GM12878 (cell line): ENCODE measurements around the gene KHDC1. TPM values are rescaled to one million over a fixed set of nuclear protein-coding genes. Genes with fewer than 3 reads are reported as not detected.
A peak's percentile ranks its signal among the peaks of the same experiment; 100 is the strongest.

Experiments used
- BCL11A ChIP-seq: IDR thresholded peaks from 2 replicates; pipeline ENCODE4 v1.6.1; 2011; ENCODE audit warnings: low read depth, low read length
- CBX3 ChIP-seq: fragments of 200-600 bp; sonication (generic); IDR thresholded peaks from 2 replicates; pipeline ENCODE4 v1.6.1; 2016; ENCODE audit warnings: low read depth, borderline replicate concordance
- ESRRA ChIP-seq: IDR thresholded peaks from 2 replicates; pipeline ENCODE4 v1.6.1; 2012; ENCODE audit warnings: mild to moderate bottlenecking, low read length, improper control_type of control experiment
- FOXK2 ChIP-seq: fragments of 450-650 bp; IDR thresholded peaks from 2 replicates; pipeline ENCODE4 v1.6.1; 2017; ENCODE audit warnings: mild to moderate bottlenecking, moderate library complexity
- HDAC6 ChIP-seq: fragments of 200-600 bp; sonication (generic); IDR thresholded peaks from one replicate; pipeline ENCODE4 v1.8.0; 2017; ENCODE audit warnings: antibody characterized with exemption; ENCODE audit not compliant: unreplicated experiment
- KAT2A ChIP-seq: conservative IDR thresholded peaks from 2 replicates; pipeline ENCODE4 v1.6.1; 2011; ENCODE audit warnings: low read depth, low read length; ENCODE audit not compliant: control insufficient read depth
- MYC ChIP-seq: IDR thresholded peaks from 2 replicates; pipeline ENCODE4 v1.6.1; 2011; ENCODE audit warnings: mild to moderate bottlenecking, low read length, moderate library complexity, inconsistent platforms; ENCODE audit not compliant: insufficient read depth, insufficient replicate concordance, insufficient read length, severe bottlenecking
- NBN ChIP-seq: fragments of 450-650 bp; IDR thresholded peaks from 2 replicates; pipeline ENCODE4 v1.6.1; 2016
- NFYA ChIP-seq: IDR thresholded peaks from 2 replicates; pipeline ENCODE4 v1.6.1; 2011; ENCODE audit warnings: low read depth, mild to moderate bottlenecking, low read length, improper control_type of control experiment, borderline replicate concordance
- POLR2AphosphoS5 ChIP-seq: IDR thresholded peaks from 2 replicates; pipeline ENCODE4 v1.6.1; 2011; ENCODE audit warnings: mild to moderate bottlenecking, low read length, inconsistent platforms
- SIN3A ChIP-seq: IDR thresholded peaks from 2 replicates; pipeline ENCODE4 v1.6.1; 2012; ENCODE audit warnings: low read depth, low read length, improper control_type of control experiment
- SIX5 ChIP-seq: IDR thresholded peaks from 2 replicates; pipeline ENCODE4 v1.6.1; 2011; ENCODE audit warnings: mild to moderate bottlenecking, low read depth, low read length, moderate library complexity; ENCODE audit not compliant: severe bottlenecking
- SMAD1 ChIP-seq: fragments of 450-650 bp; IDR thresholded peaks from 2 replicates; pipeline ENCODE4 v1.6.1; 2018; ENCODE audit warnings: mild to moderate bottlenecking, low read depth; ENCODE audit not compliant: partially characterized antibody
- SUPT20H ChIP-seq: IDR thresholded peaks from 2 replicates; pipeline ENCODE4 v1.6.1; 2011; ENCODE audit warnings: low read depth, mild to moderate bottlenecking, low read length, moderate library complexity, borderline replicate concordance; ENCODE audit not compliant: control insufficient read depth
- SUZ12 ChIP-seq: fragments of 200-600 bp; sonication (generic); IDR thresholded peaks from one replicate; pipeline ENCODE4 v1.6.1; 2018; ENCODE audit warnings: antibody characterized with exemption, mild to moderate bottlenecking; ENCODE audit not compliant: unreplicated experiment
- ZZZ3 ChIP-seq: IDR thresholded peaks from 2 replicates; pipeline ENCODE4 v1.6.1; 2011; ENCODE audit warnings: low read depth; ENCODE audit not compliant: control insufficient read depth, insufficient read length
- polyA plus RNA-seq, 11 experiments: library from polyadenylated mRNA; depleted of rRNA in 4 of 11; unstranded in 6 of 11; stranded (reverse) in 5 of 11; fragments of >200 nt; fragmentation: Nextera tagmentation in 4 of 11; fragmentation: Illumina TruSeq in 1 of 11; extraction: Ambion mirVana in 4 of 11; extraction: Trizol in 1 of 11; gene quantifications; 1 replicate in 1 of 11; 2 replicates in 10 of 11; pipeline versions ENCODE4 v1.2.1 to v1.2.3, GENCODE V29; 2011 to 2016; ENCODE audit warnings: inconsistent platforms in 2 of 11, missing spikeins in 2 of 11, low read depth in 1 of 11
- total RNA-seq, 4 experiments: library from RNA; depleted of rRNA in 3 of 4; stranded (reverse); fragments of >200 nt in 3 of 4; fragmentation: Illumina TruSeq in 1 of 4; extraction: Trizol in 1 of 4; gene quantifications; 2 replicates each; pipeline versions ENCODE4 v1.2.1 to v1.2.3, GENCODE V29; 2013 to 2021
- TF ChIP-seq, protein P1 (sequence below): IDR thresholded peaks from 2 replicates; pipeline ENCODE4 v1.6.1; 2012; ENCODE audit warnings: low read depth, low read length, improper control_type of control experiment
- TF ChIP-seq, protein P2 (sequence below): fragments of 450-650 bp; IDR thresholded peaks from 2 replicates; pipeline ENCODE4 v1.6.1; 2018; ENCODE audit warnings: borderline replicate concordance, mild to moderate bottlenecking; ENCODE audit not compliant: partially characterized antibody
- TF ChIP-seq, protein P3 (sequence below): IDR thresholded peaks from 2 replicates; pipeline ENCODE4 v1.6.1; 2012; ENCODE audit warnings: low read length, inconsistent platforms
- TF ChIP-seq, protein P4 (sequence below): fragments of 150-350 bp; IDR thresholded peaks from 2 replicates; pipeline ENCODE4 v1.6.1; 2016; ENCODE audit warnings: low read depth, low read length

KHDC1 gene
- total and polyA plus RNA-seq, 10 of the 15 experiments (the other 5 are each of a cell fraction or from before 2014, with no cell fraction given) = 3.3 to 8.7 (median 6.3) TPM

DNA sequence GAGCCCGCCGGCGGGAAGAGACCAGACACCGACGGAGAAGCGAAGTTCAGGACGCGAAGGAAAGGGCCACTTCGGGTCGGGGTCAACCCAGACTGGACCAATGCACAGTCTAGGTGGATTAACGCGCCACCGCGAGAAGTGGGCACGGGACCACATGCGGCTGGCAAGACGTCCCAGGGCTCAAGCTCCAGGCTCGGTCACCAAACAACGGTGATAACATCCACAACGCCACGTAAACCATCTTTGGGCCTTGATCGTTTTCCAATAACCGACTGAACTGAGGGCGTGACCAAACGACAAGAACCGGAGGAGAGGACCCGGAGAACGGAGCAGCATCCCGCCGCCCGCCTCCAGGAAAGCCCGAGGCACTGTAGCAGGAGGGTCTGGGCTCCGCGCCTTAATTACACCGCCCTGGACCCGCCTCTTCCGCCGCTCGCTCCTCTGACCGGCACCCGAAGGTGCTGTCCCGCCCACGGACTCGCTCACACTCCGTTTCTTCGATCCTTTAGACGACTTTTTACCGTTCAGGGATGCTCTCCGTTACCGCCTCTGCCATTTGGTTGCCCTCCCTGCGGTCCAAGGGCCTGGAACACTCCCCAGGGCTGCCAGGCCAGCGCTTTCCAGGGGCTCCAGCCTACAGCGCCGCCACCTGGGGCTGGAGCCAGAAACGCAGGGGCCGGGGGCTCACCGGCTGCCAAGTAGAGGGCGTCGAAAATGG, 46.9 kb upstream of the KHDC1 start (continued):
- TF ChIP-seq NFYA (no peak), HDAC6 (no peak), SMAD1 (no peak), MYC (no peak), KAT2A (no peak), FOXK2 (no peak), POLR2AphosphoS5 (peak; percentile 68), NBN (0 out of 2 replicates have a peak, but pooled peaks have one; percentile 33), SIN3A (no peak), CBX3 (no peak), BCL11A (0 out of 2 replicates have a peak, but pooled peaks have one; percentile 4), SIX5 (no peak), SUPT20H (no peak), ZZZ3 (no peak), SUZ12 (no peak), ESRRA (no peak)
- TF ChIP-seq, protein P1, sequence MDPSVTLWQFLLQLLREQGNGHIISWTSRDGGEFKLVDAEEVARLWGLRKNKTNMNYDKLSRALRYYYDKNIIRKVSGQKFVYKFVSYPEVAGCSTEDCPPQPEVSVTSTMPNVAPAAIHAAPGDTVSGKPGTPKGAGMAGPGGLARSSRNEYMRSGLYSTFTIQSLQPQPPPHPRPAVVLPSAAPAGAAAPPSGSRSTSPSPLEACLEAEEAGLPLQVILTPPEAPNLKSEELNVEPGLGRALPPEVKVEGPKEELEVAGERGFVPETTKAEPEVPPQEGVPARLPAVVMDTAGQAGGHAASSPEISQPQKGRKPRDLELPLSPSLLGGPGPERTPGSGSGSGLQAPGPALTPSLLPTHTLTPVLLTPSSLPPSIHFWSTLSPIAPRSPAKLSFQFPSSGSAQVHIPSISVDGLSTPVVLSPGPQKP = no peak
- TF ChIP-seq, protein P2, sequence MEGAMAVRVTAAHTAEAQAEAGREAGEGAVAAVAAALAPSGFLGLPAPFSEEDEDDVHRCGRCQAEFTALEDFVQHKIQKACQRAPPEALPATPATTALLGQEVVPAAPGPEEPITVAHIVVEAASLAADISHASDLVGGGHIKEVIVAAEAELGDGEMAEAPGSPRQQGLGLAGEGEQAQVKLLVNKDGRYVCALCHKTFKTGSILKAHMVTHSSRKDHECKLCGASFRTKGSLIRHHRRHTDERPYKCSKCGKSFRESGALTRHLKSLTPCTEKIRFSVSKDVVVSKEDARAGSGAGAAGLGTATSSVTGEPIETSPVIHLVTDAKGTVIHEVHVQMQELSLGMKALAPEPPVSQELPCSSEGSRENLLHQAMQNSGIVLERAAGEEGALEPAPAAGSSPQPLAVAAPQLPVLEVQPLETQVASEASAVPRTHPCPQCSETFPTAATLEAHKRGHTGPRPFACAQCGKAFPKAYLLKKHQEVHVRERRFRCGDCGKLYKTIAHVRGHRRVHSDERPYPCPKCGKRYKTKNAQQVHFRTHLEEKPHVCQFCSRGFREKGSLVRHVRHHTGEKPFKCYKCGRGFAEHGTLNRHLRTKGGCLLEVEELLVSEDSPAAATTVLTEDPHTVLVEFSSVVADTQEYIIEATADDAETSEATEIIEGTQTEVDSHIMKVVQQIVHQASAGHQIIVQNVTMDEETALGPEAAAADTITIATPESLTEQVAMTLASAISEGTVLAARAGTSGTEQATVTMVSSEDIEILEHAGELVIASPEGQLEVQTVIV = no peak
- TF ChIP-seq, protein P3, sequence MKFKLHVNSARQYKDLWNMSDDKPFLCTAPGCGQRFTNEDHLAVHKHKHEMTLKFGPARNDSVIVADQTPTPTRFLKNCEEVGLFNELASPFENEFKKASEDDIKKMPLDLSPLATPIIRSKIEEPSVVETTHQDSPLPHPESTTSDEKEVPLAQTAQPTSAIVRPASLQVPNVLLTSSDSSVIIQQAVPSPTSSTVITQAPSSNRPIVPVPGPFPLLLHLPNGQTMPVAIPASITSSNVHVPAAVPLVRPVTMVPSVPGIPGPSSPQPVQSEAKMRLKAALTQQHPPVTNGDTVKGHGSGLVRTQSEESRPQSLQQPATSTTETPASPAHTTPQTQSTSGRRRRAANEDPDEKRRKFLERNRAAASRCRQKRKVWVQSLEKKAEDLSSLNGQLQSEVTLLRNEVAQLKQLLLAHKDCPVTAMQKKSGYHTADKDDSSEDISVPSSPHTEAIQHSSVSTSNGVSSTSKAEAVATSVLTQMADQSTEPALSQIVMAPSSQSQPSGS = no peak
- TF ChIP-seq, protein P4, sequence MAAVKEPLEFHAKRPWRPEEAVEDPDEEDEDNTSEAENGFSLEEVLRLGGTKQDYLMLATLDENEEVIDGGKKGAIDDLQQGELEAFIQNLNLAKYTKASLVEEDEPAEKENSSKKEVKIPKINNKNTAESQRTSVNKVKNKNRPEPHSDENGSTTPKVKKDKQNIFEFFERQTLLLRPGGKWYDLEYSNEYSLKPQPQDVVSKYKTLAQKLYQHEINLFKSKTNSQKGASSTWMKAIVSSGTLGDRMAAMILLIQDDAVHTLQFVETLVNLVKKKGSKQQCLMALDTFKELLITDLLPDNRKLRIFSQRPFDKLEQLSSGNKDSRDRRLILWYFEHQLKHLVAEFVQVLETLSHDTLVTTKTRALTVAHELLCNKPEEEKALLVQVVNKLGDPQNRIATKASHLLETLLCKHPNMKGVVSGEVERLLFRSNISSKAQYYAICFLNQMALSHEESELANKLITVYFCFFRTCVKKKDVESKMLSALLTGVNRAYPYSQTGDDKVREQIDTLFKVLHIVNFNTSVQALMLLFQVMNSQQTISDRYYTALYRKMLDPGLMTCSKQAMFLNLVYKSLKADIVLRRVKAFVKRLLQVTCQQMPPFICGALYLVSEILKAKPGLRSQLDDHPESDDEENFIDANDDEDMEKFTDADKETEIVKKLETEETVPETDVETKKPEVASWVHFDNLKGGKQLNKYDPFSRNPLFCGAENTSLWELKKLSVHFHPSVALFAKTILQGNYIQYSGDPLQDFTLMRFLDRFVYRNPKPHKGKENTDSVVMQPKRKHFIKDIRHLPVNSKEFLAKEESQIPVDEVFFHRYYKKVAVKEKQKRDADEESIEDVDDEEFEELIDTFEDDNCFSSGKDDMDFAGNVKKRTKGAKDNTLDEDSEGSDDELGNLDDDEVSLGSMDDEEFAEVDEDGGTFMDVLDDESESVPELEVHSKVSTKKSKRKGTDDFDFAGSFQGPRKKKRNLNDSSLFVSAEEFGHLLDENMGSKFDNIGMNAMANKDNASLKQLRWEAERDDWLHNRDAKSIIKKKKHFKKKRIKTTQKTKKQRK = no peak
